OCI-LY3 (cell line): ENCODE measurements around the gene EIF3A.

ENCODE experiments used
- CTCF ChIP-seq: fragments of 200-600, 300-600 bp; sonication (generic); IDR thresholded peaks from 2 replicates; pipeline ENCODE4 v1.5.1; 2014; ENCODE audit warnings: antibody characterized with exemption, low read length, low read depth
- EZH2phosphoT487 ChIP-seq: fragments of 200-600 bp; shearing (Covaris generic); IDR thresholded peaks from 2 replicates; pipeline ENCODE4 v1.6.1; 2018; ENCODE audit warnings: antibody characterized with exemption, mixed run types, low read depth

- TF ChIP-seq EZH2phosphoT487 (no peak), CTCF (no peak)
Measured at GRCh38 chr10:119039161-119039560, 41.5 kb downstream of the EIF3A start.
